Ishikawa (cell line): Measurements from ENCODE around the gene OVCH1.

Experiments
- CEBPB ChIP-seq: IDR thresholded peaks from 2 replicates; pipeline ENCODE4 v1.6.1; 2012
- CREB1 ChIP-seq: IDR thresholded peaks from 2 replicates; pipeline ENCODE4 v1.6.1; 2012; ENCODE audit warnings: low read depth
- EGR1 ChIP-seq: IDR thresholded peaks from 2 replicates; pipeline ENCODE4 v1.6.1; 2012
- EP300 ChIP-seq: IDR thresholded peaks from 2 replicates; pipeline ENCODE4 v1.6.1; 2012; ENCODE audit warnings: borderline replicate concordance
- FOXM1 ChIP-seq: IDR thresholded peaks from 2 replicates; pipeline ENCODE4 v1.6.1; 2012; ENCODE audit warnings: low read depth, borderline replicate concordance
- MAX ChIP-seq: IDR thresholded peaks from 2 replicates; pipeline ENCODE4 v1.6.1; 2012
- NFIC ChIP-seq: IDR thresholded peaks from 2 replicates; pipeline ENCODE4 v1.6.1; 2012
- RAD21 ChIP-seq: IDR thresholded peaks from 2 replicates; pipeline ENCODE4 v1.6.1; 2012; ENCODE audit warnings: low read depth
- TAF1 ChIP-seq: IDR thresholded peaks from 2 replicates; pipeline ENCODE4 v1.6.1; 2012; ENCODE audit warnings: low read depth, mild to moderate bottlenecking
- TCF12 ChIP-seq: IDR thresholded peaks from 2 replicates; pipeline ENCODE4 v1.6.1; 2012; ENCODE audit warnings: low read depth
- TEAD4 ChIP-seq: IDR thresholded peaks from 2 replicates; pipeline ENCODE4 v1.6.1; 2012
- USF1 ChIP-seq: IDR thresholded peaks from 2 replicates; pipeline ENCODE4 v1.6.1; 2012
- YY1 ChIP-seq: IDR thresholded peaks from 2 replicates; pipeline ENCODE4 v1.6.1; 2012; ENCODE audit warnings: low read depth
- ZBTB7A ChIP-seq: IDR thresholded peaks from 2 replicates; pipeline ENCODE4 v1.6.1; 2012; ENCODE audit warnings: low read depth
- TF ChIP-seq, protein P1 (sequence below): IDR thresholded peaks from 2 replicates; pipeline ENCODE4 v1.6.1; 2012; ENCODE audit warnings: low read depth, mild to moderate bottlenecking

Gene OVCH1

DNA sequence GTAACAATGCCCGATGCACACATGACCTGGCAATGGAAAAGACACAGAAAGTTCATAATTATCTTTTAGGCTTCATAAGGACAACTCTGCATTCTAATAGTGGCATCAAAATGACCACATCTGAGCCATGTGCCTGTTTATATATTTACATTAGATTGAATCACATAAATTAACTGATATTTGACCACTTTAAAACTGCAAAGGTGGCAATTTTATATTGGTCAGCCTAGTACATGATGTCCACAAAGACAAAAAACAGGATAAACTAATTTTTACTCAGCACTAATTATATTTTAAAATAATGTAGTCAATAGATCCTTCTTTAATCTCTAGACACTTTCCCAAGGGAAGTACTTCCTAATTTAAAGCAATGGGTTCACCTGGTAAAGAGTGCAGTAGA lies 12.0 kb upstream of the OVCH1 start:
- no peak for TF ChIP-seq ZBTB7A
- TF ChIP-seq, protein P1, sequence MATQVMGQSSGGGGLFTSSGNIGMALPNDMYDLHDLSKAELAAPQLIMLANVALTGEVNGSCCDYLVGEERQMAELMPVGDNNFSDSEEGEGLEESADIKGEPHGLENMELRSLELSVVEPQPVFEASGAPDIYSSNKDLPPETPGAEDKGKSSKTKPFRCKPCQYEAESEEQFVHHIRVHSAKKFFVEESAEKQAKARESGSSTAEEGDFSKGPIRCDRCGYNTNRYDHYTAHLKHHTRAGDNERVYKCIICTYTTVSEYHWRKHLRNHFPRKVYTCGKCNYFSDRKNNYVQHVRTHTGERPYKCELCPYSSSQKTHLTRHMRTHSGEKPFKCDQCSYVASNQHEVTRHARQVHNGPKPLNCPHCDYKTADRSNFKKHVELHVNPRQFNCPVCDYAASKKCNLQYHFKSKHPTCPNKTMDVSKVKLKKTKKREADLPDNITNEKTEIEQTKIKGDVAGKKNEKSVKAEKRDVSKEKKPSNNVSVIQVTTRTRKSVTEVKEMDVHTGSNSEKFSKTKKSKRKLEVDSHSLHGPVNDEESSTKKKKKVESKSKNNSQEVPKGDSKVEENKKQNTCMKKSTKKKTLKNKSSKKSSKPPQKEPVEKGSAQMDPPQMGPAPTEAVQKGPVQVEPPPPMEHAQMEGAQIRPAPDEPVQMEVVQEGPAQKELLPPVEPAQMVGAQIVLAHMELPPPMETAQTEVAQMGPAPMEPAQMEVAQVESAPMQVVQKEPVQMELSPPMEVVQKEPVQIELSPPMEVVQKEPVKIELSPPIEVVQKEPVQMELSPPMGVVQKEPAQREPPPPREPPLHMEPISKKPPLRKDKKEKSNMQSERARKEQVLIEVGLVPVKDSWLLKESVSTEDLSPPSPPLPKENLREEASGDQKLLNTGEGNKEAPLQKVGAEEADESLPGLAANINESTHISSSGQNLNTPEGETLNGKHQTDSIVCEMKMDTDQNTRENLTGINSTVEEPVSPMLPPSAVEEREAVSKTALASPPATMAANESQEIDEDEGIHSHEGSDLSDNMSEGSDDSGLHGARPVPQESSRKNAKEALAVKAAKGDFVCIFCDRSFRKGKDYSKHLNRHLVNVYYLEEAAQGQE = no peak
- no peak for TF ChIP-seq CREB1
- TF ChIP-seq FOXM1 = no peak
- no peak for TF ChIP-seq TAF1
- no peak for TF ChIP-seq EP300
- TF ChIP-seq CEBPB = no peak
- no peak for TF ChIP-seq TEAD4
- TF ChIP-seq YY1 = no peak
- TF ChIP-seq EGR1 = no peak
- no peak for TF ChIP-seq NFIC
- TF ChIP-seq USF1 = no peak

DNA sequence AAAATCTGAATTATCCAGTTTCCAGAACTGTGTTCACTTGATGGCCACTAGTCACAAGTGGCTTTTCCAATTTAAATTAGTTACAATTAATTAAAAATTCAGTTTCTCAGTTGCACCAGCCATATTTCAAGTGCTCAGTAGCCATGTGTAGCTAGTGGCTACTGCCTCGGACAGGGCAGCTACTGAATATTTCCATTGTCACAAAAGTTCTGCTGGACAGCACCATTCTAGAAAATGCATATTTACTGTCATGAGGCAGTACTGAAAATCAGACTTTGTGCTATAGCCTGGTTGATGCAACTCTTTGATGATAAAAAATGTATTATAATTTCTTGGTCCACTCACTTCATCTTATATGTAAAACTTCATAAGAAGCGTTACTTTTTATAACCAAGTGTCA lies 11.5 kb upstream of the OVCH1 start:
- TF ChIP-seq, protein P1 = peak; percentile 60
- no peak for TF ChIP-seq YY1
- no peak for TF ChIP-seq FOXM1
- no peak for TF ChIP-seq MAX

- TF ChIP-seq TEAD4 (no peak), CEBPB (no peak), CREB1 (no peak), EP300 (no peak), ZBTB7A (no peak), USF1 (no peak), MAX (no peak), TCF12 (no peak), FOXM1 (no peak), TAF1 (no peak), NFIC (no peak), RAD21 (no peak), EGR1 (no peak), YY1 (no peak)
- TF ChIP-seq, protein P1 = no peak
These were observed 7.6 kb upstream of the OVCH1 start for GRCh38 chr12:29505122-29505521.

GRCh38 chr12:29503283-29503682 lies 5.8 kb upstream of the OVCH1 start:
- no peak for TF ChIP-seq FOXM1
- no peak for TF ChIP-seq CEBPB
- TF ChIP-seq TAF1 = no peak
- no peak for TF ChIP-seq EGR1
- TF ChIP-seq USF1 = no peak
- TF ChIP-seq, protein P1 = no peak
- TF ChIP-seq ZBTB7A = no peak
- TF ChIP-seq TCF12 = no peak
- TF ChIP-seq CREB1 = no peak
- TF ChIP-seq YY1 = no peak
- TF ChIP-seq EP300 = no peak
- TF ChIP-seq TEAD4 = no peak
- no peak for TF ChIP-seq RAD21
